HuH-7.5 (cell line): ENCODE results near the gene CDS2.

Experiments
- DNase-seq: peaks from one replicate; pipeline ENCODE4 v3.0.0; 2011; ENCODE audit warnings: low spot score

The CDS2 gene

GRCh38 chr20:5119435-5120184 is 7.2 kb upstream of the CDS2 start, which contains the start of gene PCNA:
PCNA (minus strand) TSS chr20:5119958; CDS start chr20:5119798, 160 bp downstream.
- peak; percentile 98 for DNase-seq

GRCh38 chr20:5120185-5120476 is 6.7 kb upstream of the CDS2 start:
- DNase-seq, result no peak

- DNase-seq, result no peak
These were observed 3.9 kb upstream of the CDS2 start for GRCh38 chr20:5122873-5123260.

- peak; percentile 56 for DNase-seq
These were observed 523 bp downstream of the CDS2 start for GRCh38 chr20:5127204-5127858.

GRCh38 chr20:5127859-5128424 is 1.1 kb downstream of the CDS2 start:
- no peak for DNase-seq

GRCh38 chr20:5128886-5129285 is 2.1 kb downstream of the CDS2 start:
- DNase-seq, result no peak

GRCh38 chr20:5131502-5131901 is 4.7 kb downstream of the CDS2 start:
- no peak for DNase-seq

- DNase-seq, result no peak
These were observed 7.2 kb downstream of the CDS2 start for GRCh38 chr20:5133998-5134397.

- no peak for DNase-seq
These were observed 8.7 kb downstream of the CDS2 start for GRCh38 chr20:5135363-5136012.

- no peak for DNase-seq
These were observed 9.3 kb downstream of the CDS2 start for GRCh38 chr20:5136096-5136495.

GRCh38 chr20:5140195-5140594 is 13.4 kb downstream of the CDS2 start:
- no peak for DNase-seq

- DNase-seq, result no peak
These were observed 14.8 kb downstream of the CDS2 start for GRCh38 chr20:5141615-5142014.

GRCh38 chr20:5143851-5144250 is 17.0 kb downstream of the CDS2 start:
- DNase-seq, result no peak

GRCh38 chr20:5145365-5146098 is 18.7 kb downstream of the CDS2 start:
- DNase-seq, result no peak

GRCh38 chr20:5146099-5146668 is 19.4 kb downstream of the CDS2 start:
- no peak for DNase-seq

- DNase-seq, result no peak
These were observed 20.2 kb downstream of the CDS2 start for GRCh38 chr20:5146871-5147592.

GRCh38 chr20:5148581-5148980 is 21.8 kb downstream of the CDS2 start:
- DNase-seq, result no peak

GRCh38 chr20:5149892-5150225 is 23.1 kb downstream of the CDS2 start:
- DNase-seq, result no peak

- no peak for DNase-seq
These were observed 23.6 kb downstream of the CDS2 start for GRCh38 chr20:5150226-5151076.

GRCh38 chr20:5153152-5153467 is 26.3 kb downstream of the CDS2 start:
- DNase-seq, result no peak
